H1 (cell line): ENCODE data around the gene RAPGEF5.

Experiments
- ATF3 ChIP-seq: IDR thresholded peaks from 2 replicates; pipeline ENCODE4 v1.6.1; 2011; ENCODE audit warnings: low read depth, mild to moderate bottlenecking, low read length; ENCODE audit not compliant: insufficient read depth
- CBX8 ChIP-seq: fragments of 300-800, 300-1000 bp; sonication (generic); IDR thresholded peaks from 2 replicates; pipeline ENCODE4 v1.7.1; 2016; ENCODE audit warnings: low read depth, low read length, borderline replicate concordance
- CHD2 ChIP-seq: IDR thresholded peaks from 2 replicates; pipeline ENCODE4 v1.6.1; 2012; ENCODE audit warnings: low read length, improper control_type of control experiment
- CTCF ChIP-seq, 3 experiments: IDR thresholded peaks; 1 replicate in 2 of 3; 2 replicates in 1 of 3; pipeline versions ENCODE4 v1.5.1 to v1.6.1; 2011; ENCODE audit warnings: low read length in 3 of 3, mild to moderate bottlenecking in 3 of 3, inconsistent platforms in 2 of 3, low read depth in 1 of 3, moderate library complexity in 1 of 3; ENCODE audit not compliant: insufficient read depth in 1 of 3; ENCODE audit errors: control extremely low read depth in 1 of 3
- EGR1 ChIP-seq: IDR thresholded peaks from 2 replicates; pipeline ENCODE4 v1.6.1; 2011; ENCODE audit warnings: low read depth, low read length, borderline replicate concordance
- EP300 ChIP-seq, 2 experiments: IDR thresholded peaks; 1 replicate in 1 of 2; 2 replicates in 1 of 2; pipeline ENCODE4 v1.6.1; 2011 to 2012; ENCODE audit warnings: low read depth in 2 of 2, low read length in 2 of 2, mild to moderate bottlenecking in 2 of 2, borderline replicate concordance in 1 of 2, inconsistent platforms in 1 of 2, moderate library complexity in 1 of 2
- EZH2 ChIP-seq: fragments of 200-600 bp; sonication (generic); IDR thresholded peaks from 2 replicates; pipeline ENCODE4 v1.7.1; 2012; ENCODE audit warnings: low read depth, mild to moderate bottlenecking, moderate library complexity, low read length, inconsistent platforms; ENCODE audit not compliant: severe bottlenecking
- MAX ChIP-seq: IDR thresholded peaks from 2 replicates; pipeline ENCODE4 v1.6.1; 2012; ENCODE audit warnings: inconsistent platforms
- POLR2A ChIP-seq, 2 experiments: IDR thresholded peaks; 1 replicate in 1 of 2; 2 replicates in 1 of 2; pipeline ENCODE4 v1.6.1; 2011; ENCODE audit warnings: low read depth in 2 of 2, low read length in 2 of 2, mild to moderate bottlenecking in 2 of 2; ENCODE audit errors: control extremely low read depth in 1 of 2
- POLR2AphosphoS5 ChIP-seq: IDR thresholded peaks from 2 replicates; pipeline ENCODE4 v1.6.1; 2011; ENCODE audit warnings: low read depth, low read length
- RFX5 ChIP-seq: IDR thresholded peaks from 2 replicates; pipeline ENCODE4 v1.6.1; 2011; ENCODE audit warnings: low read depth, low read length, improper control_type of control experiment, borderline replicate concordance
- SUZ12 ChIP-seq: fragments of 200-600 bp; sonication (generic); IDR thresholded peaks from 2 replicates; pipeline ENCODE4 v1.6.1; 2012; ENCODE audit warnings: mild to moderate bottlenecking, inconsistent platforms, low read length, moderate library complexity, mixed read lengths

- TF ChIP-seq CTCF (IDR thresholded peaks at IDR 0.05; ENCODE audit: control extremely low read depth in 1 of 3, insufficient read depth in 1 of 3, low read depth in 1 of 3, low read length in 3 of 3): no peak
- TF ChIP-seq ATF3: no peak
- TF ChIP-seq RFX5: no peak
- TF ChIP-seq EGR1: no peak
- TF ChIP-seq EZH2: no peak
- TF ChIP-seq CBX8: no peak
- TF ChIP-seq POLR2AphosphoS5: no peak
- TF ChIP-seq POLR2A (IDR thresholded peaks at IDR 0.05; ENCODE audit: control extremely low read depth in 1 of 2, low read depth in 2 of 2, low read length in 2 of 2): no peak
- TF ChIP-seq SUZ12: no peak
- no peak for TF ChIP-seq CHD2
- TF ChIP-seq EP300 (IDR thresholded peaks at IDR 0.05; ENCODE audit: borderline replicate concordance in 1 of 2, low read depth in 2 of 2, low read length in 2 of 2): no peak
- no peak for TF ChIP-seq MAX
These were observed 17.0 kb upstream of the RAPGEF5 start for GRCh38 chr7:22373911-22374310.
